NCI-H1417 (cell line): ENCODE data around the gene TEKT5.
"Not testable (repeated sequence)": the region's sequence is repeated elsewhere in the genome, so short reads cannot be mapped to it uniquely, and the experiment has no call there.

Source experiments
- DNase-seq, 3 experiments: peaks; one replicate each; lab custom pipeline; 2025; lab: John Stamatoyannopoulos, UW

Gene TEKT5

DNA sequence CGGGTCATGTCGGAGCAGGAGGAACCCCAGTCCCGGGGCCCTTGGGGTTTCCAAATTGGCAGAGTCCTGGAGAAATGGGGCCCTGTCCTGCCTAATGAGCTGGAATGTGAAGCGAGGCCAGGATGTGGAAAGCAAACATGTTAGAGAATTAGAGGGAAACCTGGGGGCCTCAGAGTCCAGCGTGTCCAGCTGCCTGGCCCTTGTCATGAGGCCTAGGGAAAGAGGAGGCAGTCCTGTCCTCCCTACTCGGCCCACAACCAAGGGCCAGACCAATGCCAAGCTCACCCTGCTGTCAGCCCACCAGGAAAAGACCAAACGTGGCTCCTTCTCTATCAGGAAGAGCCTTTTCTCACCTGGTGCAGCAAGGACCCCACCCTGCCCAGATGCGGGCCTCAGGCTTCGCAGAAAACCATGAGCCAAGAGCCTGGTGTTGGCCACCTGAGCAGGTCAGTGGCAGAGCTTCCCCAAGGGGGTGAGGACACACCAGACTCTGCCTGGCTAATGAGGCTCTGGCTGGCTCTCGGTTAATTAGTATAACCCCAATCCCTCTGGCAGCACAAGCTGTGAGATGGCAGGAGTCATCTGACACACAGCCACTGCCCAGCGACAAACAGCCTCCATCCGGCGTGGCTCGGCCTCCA is 10.1 kb downstream of the TEKT5 start:
- DNase-seq, result no peak

DNA sequence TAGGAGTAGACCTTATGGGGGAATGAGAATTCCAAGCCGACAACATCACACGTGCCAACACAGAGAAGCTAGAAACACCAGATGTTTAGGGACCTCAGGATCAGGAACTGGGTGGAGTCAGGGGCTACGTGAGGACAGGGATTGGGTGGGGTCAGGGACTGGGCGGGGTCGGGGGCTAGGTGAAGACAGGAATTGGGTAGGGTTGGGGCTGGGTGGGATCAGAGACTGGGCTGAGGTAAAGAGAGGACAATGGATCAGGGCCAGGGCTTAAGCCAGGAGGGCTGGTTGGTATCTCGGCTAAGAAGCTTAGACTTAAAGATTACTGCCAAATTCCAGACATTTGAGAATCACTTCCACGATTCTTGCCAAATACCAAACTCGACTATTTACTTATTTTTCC is 11.6 kb downstream of the TEKT5 start:
- DNase-seq, result no peak

DNA sequence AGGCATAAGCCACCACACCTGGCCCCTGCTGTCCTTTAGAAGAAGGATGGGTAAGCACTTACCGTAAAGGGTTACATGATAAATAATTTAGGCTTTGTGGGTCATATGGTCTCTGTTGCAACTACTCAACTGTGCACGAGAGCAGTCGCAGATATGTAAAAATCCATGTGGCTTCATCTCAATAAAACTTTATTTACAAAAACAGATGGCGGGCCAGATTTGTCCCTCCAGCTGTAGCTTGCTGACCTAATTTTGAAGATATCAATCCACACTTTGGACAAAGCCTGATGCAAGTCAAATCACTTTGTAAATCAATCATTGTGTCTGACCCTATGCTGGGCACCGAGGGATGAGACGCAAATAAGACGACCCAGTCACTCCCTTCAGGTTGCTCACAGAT is 12.1 kb downstream of the TEKT5 start:
- DNase-seq, result no peak

DNA sequence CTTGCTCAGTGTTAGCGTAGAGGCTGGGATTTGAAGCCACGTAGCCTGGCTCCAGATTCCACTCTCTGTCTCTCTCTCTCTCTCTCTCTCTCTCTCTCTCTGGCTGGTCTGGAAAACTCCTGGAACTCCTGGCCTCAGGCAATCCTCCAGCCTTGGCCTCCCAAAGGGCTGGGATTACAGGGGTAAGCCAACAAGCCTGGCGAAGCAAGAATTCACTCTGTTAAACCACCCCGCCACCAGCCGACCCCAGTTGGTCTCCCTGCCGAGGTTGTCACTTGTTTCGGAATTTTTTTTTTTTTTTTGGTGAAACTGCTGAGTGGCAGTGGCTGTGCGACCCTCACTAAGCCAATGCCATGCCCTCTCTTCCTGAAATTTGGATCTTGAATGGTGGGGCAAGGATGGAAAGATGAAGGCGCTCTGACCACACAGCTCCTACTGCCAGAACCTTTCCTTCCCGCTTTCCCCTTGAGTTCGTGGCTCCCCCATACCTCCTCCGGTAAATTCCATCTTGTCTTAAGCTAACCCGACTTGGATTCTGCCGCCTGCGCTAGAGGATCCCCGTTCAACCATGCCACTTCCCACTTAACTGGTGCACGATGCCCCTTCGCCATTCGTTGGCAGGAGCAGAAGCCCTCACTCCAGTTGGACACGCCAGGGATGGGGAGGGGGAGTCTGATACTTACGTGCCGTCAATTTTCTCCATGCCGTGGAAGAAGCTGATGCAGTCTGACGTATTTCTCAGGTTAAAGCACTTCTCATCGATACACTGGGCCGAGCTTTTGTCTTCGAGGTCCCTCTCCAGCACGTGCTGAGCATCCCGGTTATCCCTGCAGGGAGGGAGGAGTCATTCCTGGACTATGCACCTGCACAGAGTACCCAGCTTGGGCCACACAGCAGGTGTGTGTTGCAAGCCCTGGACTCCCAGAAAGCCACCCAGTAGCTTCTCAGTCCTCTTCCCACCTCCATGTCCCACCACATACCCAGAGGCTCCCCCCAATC is 13.1 kb downstream of the TEKT5 start:
- no peak for DNase-seq

DNA sequence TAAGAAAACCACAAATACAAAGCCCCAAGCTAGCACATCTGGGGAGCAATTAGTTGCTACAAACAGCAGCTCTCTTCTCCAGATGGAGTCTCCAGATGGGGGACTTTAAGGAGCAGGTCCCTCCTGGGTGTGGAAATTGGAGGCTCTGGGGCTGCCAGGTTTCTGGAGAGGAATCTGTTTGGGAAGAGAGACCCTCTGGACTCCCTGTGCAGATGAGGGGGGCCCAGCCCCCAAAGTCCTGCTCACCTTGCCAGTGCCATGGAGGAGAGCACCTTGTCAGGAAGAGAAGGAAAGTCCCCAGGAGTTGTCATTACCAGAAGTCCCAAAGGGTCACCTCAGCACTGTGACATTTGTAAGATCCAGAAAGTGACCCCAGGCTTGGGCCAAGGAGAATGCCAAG is 14.8 kb downstream of the TEKT5 start:
- no peak for DNase-seq

DNA sequence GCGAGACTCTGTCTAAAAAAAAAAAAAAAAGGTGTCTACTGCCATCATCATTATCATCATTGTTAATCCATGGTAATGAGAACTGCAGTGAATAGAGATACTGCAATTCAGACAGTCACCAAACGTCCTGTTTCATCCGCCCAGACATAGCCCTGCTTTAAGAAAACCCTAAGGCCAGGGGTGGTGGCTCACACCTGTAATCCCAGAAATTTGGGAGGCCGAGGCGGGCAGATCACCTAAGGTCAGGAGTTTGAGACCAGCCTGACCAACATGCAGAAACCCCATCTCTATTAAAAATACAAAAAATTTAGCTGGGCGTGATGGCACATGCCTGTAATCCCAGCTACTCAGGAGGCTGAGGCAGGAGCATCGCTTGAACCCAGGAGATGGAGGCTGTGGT is 15.3 kb downstream of the TEKT5 start:
- DNase-seq, result not testable (repeated sequence)

DNA sequence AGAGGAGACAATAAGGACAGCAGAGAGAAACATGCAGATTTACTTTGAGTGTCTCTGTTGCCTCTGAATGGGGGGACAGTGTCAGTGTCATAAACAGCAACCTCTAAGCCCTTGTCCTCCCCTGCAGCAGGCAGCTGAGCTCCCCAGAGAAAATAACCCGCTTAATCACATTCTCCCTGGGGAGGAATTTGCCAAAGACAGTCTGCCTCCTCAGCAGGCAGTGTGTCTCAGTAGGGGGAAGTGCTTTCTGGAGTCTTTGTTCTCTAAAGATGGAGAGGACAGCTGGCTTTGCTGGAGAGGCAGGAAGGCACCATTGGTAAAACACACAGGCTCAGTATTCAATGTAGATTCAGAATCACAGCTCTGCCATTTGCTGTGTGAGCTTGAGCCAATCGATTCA is 16.1 kb downstream of the TEKT5 start:
- peak in 2 of 3 experiments; percentile 27 to 57 for DNase-seq

DNA sequence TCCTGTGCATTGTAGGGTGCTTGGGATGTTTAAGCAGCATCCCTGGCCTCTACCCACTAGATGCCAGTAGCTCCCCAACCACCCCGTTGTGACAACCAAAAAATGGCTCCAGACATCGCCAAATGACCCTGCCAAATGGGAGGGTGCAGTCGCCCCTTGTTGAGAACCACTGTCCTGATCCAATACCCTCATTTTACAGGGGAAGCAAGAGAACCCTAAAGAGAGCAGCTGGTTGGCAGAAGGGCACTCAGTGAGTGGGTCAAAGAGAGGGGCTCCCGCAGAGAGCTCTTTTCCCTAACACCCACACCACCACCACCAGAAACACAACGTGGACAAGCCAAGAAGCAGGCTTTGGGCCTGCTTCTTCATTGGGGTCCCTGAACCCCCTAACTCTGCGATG is 18.4 kb downstream of the TEKT5 start:
- DNase-seq, result no peak

DNA sequence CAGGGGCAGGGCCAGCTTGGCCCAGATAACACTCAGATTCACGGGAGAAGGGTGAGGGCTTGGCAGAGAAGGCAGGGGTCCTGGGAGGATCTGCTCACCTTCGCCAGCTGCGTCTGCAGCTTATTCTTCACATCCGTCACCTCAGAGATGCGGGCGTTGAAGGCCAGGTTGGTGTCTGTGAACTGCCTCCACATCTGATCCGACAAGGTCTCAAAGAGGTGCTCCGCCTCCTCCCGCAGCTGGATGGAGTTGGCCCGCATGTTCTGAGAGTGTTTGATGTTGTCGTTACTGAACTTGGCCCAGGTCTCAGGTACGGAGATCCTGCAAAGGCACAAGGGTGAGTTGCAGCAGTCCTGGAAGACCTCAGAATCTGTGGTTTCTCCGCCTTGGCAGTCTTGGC is 18.9 kb downstream of the TEKT5 start:
- DNase-seq, result no peak

DNA sequence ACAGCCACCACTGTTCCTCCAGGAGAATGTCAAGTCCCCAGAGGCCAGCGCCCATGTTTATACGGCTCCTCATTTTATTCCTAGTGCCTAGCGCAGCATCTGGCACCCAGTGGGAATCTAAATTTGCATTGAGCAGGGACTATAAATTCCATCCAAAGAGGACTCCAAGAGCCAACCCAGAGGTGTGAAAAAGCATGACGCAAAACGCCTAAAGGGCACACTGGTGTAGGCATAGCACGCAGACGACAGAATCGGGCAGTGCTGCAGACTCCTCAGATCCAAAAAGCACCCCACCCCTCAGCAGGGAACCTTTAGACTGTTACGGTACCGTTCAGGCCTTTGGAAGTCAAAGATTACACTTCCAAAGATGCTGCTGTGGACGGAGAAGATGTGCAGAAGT is 19.5 kb downstream of the TEKT5 start:
- DNase-seq, result no peak

DNA sequence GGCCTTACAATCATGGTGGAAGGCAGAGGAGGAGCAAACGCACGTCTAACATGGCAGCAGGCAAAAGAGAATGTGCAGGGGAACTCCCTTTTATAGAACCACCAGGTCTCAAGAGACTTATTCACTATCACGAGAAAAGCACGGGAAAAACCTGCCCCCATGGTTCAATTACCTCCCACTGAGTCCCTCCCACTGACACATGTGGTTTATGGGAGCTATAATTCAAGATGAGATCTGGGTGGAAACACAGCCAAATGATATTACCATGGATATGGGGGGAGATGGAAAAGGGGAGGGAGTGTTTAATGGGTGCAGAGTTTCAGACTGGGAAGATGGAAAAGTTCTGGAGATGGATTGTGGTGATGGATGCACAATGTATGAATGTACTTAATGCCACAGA is 23.0 kb downstream of the TEKT5 start:
- no peak for DNase-seq

DNA sequence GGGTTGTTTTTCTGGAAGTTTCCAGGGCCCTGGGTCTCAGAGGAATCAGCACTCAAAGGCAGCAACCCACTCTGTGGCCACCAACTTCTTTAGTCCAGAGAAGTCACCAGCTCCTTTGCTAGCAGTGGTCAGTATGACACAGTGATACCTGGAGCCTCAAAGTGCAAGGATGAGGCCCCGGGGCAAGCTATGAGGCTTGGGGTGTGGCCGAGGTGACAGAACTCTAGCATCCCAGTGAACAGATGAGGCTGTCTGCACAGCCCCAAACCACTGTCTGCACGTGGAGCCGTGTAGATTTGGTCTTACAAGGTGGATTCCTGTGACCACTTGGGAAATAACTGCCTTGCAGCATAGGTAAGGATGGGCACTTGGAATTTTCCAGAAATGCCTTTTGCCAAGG is 24.9 kb downstream of the TEKT5 start:
- DNase-seq, result no peak

DNA sequence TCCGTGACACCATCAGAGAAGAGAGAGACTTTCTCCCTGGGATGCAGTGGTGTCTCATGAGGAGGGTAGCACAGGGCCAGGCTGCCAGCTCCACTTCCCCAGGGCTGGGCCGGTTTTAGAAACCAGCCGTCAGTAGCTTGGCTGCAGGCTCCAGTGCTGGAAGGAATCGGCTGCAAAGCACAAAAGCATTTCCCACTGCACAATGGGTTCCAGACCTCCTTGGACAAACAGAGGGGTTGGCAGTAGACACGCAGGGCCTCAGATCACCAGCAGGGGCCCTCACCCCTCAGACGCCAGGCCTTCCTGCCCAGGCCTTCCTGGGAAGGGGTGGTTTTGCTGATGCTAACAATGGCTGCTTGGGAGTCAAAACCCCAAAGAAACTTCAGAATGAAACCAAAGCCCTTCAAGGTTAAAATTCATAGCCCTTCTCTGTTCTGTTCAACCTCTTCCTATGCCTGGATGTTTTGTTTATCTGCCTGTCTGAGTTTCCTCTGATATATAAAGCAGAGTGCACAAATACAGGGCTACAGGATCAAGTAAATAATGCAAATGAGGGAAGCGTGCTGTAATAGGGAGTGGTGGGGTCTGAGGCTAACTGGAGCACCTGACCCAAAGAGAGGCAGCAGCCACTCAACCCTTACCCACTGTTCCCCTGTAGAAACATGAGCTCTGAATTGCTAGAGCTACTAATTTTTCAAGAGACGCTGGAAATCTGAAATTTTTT is 26.2 kb downstream of the TEKT5 start:
- no peak for DNase-seq

DNA sequence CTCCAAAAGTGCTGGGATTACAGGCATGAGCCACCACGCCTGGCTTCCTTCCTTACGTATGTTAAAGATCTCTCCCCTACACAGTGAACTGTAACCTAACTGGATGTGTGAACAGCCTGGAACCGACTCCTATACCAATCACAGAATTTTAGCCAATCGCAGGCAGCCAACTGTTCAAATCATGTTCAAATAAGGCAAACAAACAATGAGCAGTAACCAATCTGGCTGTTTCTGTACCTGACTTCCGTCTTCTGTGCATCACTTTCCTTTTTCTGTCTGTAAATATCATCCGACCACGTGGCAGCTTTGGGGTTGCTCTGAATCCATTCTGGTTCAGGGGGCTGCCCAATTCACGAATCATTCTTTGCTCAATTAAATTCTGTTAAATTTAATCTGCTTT is 27.5 kb downstream of the TEKT5 start:
- no peak for DNase-seq

DNA sequence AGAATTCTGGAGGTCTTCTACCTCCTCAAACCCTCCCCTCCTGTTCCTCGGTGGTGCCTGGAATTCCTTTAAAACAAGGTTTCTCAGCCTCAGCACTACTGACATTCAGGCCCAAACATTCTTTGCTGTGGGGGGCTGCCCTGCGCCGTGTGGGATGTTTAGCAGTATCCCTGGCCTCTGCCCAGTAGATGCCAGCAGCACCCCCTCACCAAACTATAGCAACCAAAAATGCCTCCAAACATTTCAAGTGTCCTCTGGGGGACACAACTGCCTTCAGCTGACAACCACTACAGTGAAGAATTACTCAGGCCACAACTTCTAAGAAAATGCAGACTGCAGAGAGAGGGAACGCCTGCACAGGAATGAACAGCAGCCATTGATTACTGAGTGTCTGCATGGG is 28.4 kb downstream of the TEKT5 start:
- DNase-seq, result no peak

DNA sequence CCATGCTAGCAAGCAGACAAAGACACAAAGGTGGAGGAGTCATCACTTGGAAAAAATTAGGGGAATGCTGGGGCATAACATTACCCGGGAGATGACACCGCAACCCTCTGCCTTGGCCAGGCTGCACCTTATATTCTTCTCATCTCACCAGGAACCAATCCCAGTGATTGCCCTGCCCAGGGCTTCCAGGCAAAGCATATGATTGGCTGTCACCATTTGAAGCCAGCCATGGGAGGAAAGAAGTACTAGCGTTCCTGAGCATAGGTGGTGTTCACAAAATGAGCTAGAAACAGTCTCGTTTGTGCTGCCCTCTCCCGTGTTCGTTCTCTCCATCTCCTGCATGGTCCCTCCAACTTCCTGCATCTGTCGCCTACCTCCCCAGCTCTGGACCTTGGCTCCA is 29.6 kb downstream of the TEKT5 start:
- no peak for DNase-seq

DNA sequence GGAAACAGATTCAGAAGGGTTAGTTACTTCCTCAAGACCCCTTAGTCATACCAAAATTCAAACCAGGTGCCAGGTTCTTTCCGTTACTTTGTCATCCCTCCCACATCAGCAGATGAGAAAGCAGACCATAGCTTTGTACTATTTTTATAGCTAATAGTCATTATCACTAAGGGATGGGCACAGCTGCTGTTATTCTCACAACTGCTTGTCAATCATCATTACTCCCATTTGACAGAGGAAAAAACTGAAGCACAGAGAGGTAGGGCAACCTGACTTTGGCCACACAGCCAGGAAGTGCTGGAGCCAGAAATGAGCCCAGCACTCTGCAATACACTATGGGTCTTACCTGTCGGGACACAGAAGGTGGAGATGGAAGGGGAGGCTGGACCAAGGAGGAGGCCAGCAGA is 30.0 kb downstream of the TEKT5 start:
- DNase-seq, result no peak

DNA sequence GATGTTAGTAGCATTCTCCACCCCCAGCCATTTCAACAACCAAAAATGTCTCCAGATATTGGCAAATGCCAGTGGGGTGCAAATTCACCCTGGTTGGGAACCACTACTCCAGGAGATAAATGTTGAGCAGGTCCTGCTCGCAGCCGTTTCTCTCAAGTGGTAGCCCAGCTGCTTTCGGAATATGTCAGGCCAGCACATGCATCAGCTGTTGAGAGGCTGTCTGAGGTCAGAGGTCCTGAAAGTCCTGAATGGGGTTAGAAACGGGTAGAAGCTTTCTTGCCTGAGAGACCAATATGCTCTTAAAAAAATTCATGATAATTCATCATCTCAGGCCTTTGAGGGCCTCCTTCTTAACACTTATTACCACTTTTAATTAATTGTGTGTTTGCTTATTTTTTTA is 31.0 kb downstream of the TEKT5 start:
- no peak for DNase-seq

DNA sequence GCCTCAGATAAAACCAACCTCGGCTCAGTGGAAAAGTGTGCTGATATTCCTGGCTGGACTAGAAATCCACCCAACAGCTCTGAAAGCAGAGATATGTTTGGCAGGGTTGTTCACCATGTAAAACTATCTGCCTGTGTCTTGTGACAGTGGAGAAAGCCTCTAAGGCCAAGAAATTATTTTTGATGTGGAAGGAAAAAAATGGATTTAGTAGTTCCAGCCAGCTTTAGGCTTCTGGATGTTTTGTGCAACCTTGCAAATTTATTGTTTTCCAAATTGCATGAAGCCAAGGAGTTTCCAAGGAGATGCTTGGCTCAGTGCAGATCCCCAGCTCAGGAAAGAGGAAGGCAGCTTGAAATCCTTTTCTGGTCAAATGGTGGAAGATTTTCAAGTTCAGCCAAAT is 31.6 kb downstream of the TEKT5 start:
- no peak for DNase-seq

DNA sequence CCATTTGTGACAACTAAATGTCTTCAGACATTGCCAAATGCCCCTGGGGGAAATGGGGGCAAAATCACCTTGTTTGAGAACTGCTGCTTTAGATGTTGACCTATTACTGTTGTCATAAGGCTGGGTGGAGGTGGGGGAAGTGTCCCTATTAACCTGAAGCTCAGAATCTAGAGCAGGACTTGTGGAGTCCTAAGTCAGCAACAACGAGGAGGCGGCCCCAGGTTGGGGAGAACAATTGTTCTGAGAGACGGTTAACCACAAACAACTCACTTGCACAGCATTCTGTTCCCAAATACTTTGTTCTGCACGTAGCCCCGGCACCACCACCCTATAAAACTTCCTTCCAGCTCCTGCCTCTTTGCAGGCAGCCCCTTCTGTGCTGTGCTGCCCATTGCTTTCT is 32.5 kb downstream of the TEKT5 start:
- DNase-seq, result no peak

DNA sequence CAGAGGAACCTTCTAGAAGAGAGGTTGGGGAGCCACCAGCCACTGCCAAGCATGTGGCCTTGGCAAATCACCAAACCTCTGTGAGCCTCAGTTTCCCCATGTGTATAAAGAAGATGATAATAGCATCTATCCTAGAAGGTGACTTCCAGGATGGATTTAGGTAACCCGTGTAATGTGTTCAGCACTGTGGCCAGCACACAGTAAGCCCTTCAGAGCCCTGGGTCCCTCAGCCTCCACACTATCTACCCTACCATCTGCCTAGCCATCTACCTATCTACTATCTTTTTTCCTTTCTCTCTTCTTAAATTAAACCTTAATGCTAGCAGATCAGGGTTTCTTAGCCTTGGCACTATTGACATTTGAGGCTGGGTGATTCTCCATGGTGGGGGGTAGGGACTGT is 33.0 kb downstream of the TEKT5 start:
- no peak for DNase-seq

DNA sequence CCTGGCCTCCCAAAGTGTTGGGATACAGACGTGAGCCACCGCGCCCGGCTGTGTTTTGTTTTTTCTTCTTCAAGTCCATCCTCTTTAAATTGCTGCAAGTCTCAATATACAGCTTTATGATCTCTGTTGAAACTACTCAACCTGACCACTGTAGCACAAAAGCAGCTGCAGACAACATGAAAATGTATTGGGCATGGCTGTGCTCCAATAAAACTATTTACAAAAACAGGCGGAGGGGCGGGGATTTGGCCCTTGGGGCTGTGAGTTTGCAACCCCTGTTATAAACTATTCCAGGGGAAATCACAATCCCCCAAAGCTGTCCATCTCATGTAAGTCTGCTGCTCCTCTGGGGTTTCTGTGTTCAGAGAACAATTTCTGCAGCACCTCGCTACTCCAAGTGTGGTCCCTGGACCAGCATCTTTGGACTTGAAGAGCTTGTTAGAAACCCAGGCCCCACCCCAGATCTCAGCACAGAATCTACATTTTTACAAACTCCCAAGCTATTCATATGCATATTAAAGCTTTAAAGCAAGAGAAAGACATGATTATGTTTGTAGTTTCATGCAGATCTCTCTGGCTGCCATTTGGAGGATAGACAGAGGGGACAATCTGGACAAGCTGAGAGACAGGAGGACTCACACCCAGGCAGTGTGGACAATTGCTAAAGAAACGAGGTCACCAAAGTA is 33.6 kb downstream of the TEKT5 start:
- DNase-seq, result no peak
